Measurements from ENCODE around the gene DHX38. TPM values are rescaled to one million over a fixed set of nuclear protein-coding genes. Genes with fewer than 3 reads are reported as not detected.
A peak's percentile ranks its signal among the peaks of the same experiment; 100 is the strongest.

The DHX38 gene
- total and polyA plus RNA-seq, 2 of the 13 experiments (the other 11 are each of a cell fraction or from before 2014, with no cell fraction given) = 54.4 to 85.9 TPM

GRCh38 chr16:72099377-72099818, 5.8 kb downstream of the DHX38 start (continued):
- TF ChIP-seq ZNF687 (CRISPR knock-in tag; IDR thresholded peaks at IDR 0.05) (peak; percentile 44), MXI1 (IDR thresholded peaks at IDR 0.05; ENCODE audit: borderline replicate concordance, low read depth, low read length) (peak; percentile 55; the same call in 1 of the 3 replicates), MIER3 (CRISPR knock-in tag; IDR thresholded peaks at IDR 0.05; ENCODE audit: borderline replicate concordance) (peak; percentile 68; the same call in 1 of the 2 replicates), ZC3H13 (CRISPR knock-in tag; IDR thresholded peaks at IDR 0.05) (no peak), SMC3 (IDR thresholded peaks at IDR 0.05; ENCODE audit: low read length) (peak; percentile 96), IRF2 (CRISPR knock-in tag; IDR thresholded peaks at IDR 0.05) (peak; percentile 73; the same call in 1 of the 2 replicates), RXRB (CRISPR knock-in tag; IDR thresholded peaks at IDR 0.05; ENCODE audit: borderline replicate concordance) (peak; percentile 51; the same call in 1 of the 2 replicates), ZBED4 (CRISPR knock-in tag; IDR thresholded peaks at IDR 0.05; ENCODE audit: borderline replicate concordance) (0 out of 2 replicates have a peak, but pooled peaks have one; percentile 23), TBP (CRISPR knock-in tag; IDR thresholded peaks at IDR 0.05) (no peak), HNF1A (IDR thresholded peaks at IDR 0.05; ENCODE audit: low read depth) (no peak), HNF1A (CRISPR knock-in tag; IDR thresholded peaks at IDR 0.05; ENCODE audit: borderline replicate concordance) (peak; percentile 23; the same call in 1 of the 2 replicates), CBX5 (CRISPR knock-in tag; IDR thresholded peaks at IDR 0.05; ENCODE audit: borderline replicate concordance) (0 out of 2 replicates have a peak, but pooled peaks have one; percentile 23), ZZZ3 (CRISPR knock-in tag; IDR thresholded peaks at IDR 0.05; ENCODE audit: borderline replicate concordance) (0 out of 2 replicates have a peak, but pooled peaks have one; percentile 22), GABPB1 (CRISPR knock-in tag; IDR thresholded peaks at IDR 0.05) (0 out of 2 replicates have a peak, but pooled peaks have one; percentile 11), ZNF713 (CRISPR knock-in tag; IDR thresholded peaks at IDR 0.05) (no peak), ZSCAN31 (CRISPR knock-in tag; IDR thresholded peaks at IDR 0.05; ENCODE audit: low read depth) (peak; percentile 54; the same call in 1 of the 2 replicates), ZNF772 (CRISPR knock-in tag; IDR thresholded peaks at IDR 0.05) (0 out of 2 replicates have a peak, but pooled peaks have one; percentile 65)
